HepG2 (cell line): Measurements from ENCODE around the gene ZBTB43.

Experiments used
- GABPB1 ChIP-seq: IDR thresholded peaks from 2 replicates; pipeline ENCODE4 v1.6.1; 2016; ENCODE audit warnings: mild to moderate bottlenecking, missing genetic modification reagents, moderate library complexity, missing compliant biosample characterization
- HNRNPUL1 ChIP-seq: fragments of 200-400 bp; formaldehyde crosslinking; IDR thresholded peaks from 2 replicates; pipeline ENCODE4 v1.6.1; 2017; ENCODE audit warnings: low read depth, mild to moderate bottlenecking, low read length, moderate library complexity
- KDM5B ChIP-seq: sonication (generic); formaldehyde crosslinking; IDR thresholded peaks from 2 replicates; pipeline ENCODE4 v1.4.0; 2020; ENCODE audit warnings: missing genetic modification reagents, mild to moderate bottlenecking, borderline replicate concordance
- RCOR2 ChIP-seq: IDR thresholded peaks from 2 replicates; pipeline ENCODE4 v1.6.1; 2016; ENCODE audit warnings: missing biosample characterization, missing genetic modification reagents
- SUZ12 ChIP-seq: fragments of 150-350 bp; IDR thresholded peaks from 2 replicates; pipeline ENCODE4 v1.6.1; 2014; ENCODE audit warnings: low read depth, low read length
- TCF7L2 ChIP-seq: IDR thresholded peaks from 2 replicates; pipeline ENCODE4 v1.6.1; 2011; ENCODE audit warnings: mild to moderate bottlenecking, low read depth, low read length, moderate library complexity
- YEATS2 ChIP-seq: sonication (generic); formaldehyde crosslinking; IDR thresholded peaks from 2 replicates; pipeline ENCODE4 v1.4.0; 2020; ENCODE audit warnings: missing genetic modification reagents, borderline replicate concordance
- ZMYM4 ChIP-seq: sonication (generic); formaldehyde crosslinking; IDR thresholded peaks from 2 replicates; pipeline ENCODE4 v1.8.1; 2023; ENCODE audit warnings: mild to moderate bottlenecking, missing genetic modification reagents
- TF ChIP-seq, protein P1 (sequence below): sonication (generic); formaldehyde crosslinking; IDR thresholded peaks from 2 replicates; pipeline ENCODE4 v1.5.0; 2020; ENCODE audit warnings: mild to moderate bottlenecking, missing genetic modification reagents, moderate library complexity
- TF ChIP-seq, protein P2 (sequence below): IDR thresholded peaks from 2 replicates; pipeline ENCODE4 v1.6.1; 2012; ENCODE audit warnings: inconsistent platforms
- TF ChIP-seq, protein P3 (sequence below): sonication (generic); formaldehyde crosslinking; IDR thresholded peaks from 2 replicates; pipeline ENCODE4 v1.8.0; 2022; ENCODE audit warnings: mild to moderate bottlenecking, missing genetic modification reagents
- TF ChIP-seq, protein P4 (sequence below): IDR thresholded peaks from 2 replicates; pipeline ENCODE4 v1.6.1; 2016; ENCODE audit warnings: low read depth, control low read depth
- TF ChIP-seq, protein P5 (sequence below): sonication (generic); formaldehyde crosslinking; IDR thresholded peaks from 2 replicates; pipeline ENCODE4 v1.4.0; 2020; ENCODE audit warnings: mild to moderate bottlenecking, missing genetic modification reagents, borderline replicate concordance

DNA sequence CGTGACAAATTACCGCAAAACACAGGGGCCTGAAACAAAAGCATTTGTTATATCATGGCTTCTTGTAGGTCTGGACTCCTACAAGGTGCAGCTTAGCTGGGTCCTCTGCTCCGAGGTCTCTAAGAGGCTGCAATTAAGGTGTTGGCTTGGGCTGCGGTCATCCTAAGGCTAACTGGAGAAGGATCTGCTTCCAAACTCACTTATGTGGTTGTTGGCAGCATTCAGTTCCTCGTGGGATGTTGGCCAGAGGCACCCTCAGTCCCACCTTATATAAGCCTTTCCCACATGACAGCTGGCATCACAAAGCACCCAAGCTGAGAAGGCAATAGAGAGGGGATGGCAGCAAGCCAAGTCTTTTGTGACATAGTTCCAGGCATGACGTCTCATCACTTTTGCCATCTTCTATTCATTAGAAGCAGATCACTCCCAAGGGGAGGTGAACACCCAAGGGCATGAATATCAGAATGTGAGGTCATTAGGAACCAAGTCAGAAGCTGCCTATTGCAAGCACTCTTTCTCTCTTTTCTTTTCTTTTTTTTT, 47.9 kb upstream of the ZBTB43 start:
- no peak for TF ChIP-seq GABPB1 (CRISPR knock-in tag)
- no peak for TF ChIP-seq SUZ12
- no peak for TF ChIP-seq RCOR2 (CRISPR knock-in tag)
- TF ChIP-seq, protein P1, sequence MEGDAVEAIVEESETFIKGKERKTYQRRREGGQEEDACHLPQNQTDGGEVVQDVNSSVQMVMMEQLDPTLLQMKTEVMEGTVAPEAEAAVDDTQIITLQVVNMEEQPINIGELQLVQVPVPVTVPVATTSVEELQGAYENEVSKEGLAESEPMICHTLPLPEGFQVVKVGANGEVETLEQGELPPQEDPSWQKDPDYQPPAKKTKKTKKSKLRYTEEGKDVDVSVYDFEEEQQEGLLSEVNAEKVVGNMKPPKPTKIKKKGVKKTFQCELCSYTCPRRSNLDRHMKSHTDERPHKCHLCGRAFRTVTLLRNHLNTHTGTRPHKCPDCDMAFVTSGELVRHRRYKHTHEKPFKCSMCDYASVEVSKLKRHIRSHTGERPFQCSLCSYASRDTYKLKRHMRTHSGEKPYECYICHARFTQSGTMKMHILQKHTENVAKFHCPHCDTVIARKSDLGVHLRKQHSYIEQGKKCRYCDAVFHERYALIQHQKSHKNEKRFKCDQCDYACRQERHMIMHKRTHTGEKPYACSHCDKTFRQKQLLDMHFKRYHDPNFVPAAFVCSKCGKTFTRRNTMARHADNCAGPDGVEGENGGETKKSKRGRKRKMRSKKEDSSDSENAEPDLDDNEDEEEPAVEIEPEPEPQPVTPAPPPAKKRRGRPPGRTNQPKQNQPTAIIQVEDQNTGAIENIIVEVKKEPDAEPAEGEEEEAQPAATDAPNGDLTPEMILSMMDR, result no peak
- TF ChIP-seq, protein P2, sequence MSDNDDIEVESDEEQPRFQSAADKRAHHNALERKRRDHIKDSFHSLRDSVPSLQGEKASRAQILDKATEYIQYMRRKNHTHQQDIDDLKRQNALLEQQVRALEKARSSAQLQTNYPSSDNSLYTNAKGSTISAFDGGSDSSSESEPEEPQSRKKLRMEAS, result no peak
- TF ChIP-seq YEATS2, result no peak
- TF ChIP-seq, protein P3, sequence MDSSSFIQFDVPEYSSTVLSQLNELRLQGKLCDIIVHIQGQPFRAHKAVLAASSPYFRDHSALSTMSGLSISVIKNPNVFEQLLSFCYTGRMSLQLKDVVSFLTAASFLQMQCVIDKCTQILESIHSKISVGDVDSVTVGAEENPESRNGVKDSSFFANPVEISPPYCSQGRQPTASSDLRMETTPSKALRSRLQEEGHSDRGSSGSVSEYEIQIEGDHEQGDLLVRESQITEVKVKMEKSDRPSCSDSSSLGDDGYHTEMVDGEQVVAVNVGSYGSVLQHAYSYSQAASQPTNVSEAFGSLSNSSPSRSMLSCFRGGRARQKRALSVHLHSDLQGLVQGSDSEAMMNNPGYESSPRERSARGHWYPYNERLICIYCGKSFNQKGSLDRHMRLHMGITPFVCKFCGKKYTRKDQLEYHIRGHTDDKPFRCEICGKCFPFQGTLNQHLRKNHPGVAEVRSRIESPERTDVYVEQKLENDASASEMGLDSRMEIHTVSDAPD (CRISPR knock-in tag), result no peak
- no peak for TF ChIP-seq KDM5B (CRISPR knock-in tag)
- no peak for TF ChIP-seq ZMYM4 (CRISPR knock-in tag)
- TF ChIP-seq TCF7L2, result no peak
- TF ChIP-seq, protein P4, sequence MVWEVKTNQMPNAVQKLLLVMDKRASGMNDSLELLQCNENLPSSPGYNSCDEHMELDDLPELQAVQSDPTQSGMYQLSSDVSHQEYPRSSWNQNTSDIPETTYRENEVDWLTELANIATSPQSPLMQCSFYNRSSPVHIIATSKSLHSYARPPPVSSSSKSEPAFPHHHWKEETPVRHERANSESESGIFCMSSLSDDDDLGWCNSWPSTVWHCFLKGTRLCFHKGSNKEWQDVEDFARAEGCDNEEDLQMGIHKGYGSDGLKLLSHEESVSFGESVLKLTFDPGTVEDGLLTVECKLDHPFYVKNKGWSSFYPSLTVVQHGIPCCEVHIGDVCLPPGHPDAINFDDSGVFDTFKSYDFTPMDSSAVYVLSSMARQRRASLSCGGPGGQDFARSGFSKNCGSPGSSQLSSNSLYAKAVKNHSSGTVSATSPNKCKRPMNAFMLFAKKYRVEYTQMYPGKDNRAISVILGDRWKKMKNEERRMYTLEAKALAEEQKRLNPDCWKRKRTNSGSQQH, result no peak
- no peak for TF ChIP-seq HNRNPUL1
- TF ChIP-seq, protein P5, sequence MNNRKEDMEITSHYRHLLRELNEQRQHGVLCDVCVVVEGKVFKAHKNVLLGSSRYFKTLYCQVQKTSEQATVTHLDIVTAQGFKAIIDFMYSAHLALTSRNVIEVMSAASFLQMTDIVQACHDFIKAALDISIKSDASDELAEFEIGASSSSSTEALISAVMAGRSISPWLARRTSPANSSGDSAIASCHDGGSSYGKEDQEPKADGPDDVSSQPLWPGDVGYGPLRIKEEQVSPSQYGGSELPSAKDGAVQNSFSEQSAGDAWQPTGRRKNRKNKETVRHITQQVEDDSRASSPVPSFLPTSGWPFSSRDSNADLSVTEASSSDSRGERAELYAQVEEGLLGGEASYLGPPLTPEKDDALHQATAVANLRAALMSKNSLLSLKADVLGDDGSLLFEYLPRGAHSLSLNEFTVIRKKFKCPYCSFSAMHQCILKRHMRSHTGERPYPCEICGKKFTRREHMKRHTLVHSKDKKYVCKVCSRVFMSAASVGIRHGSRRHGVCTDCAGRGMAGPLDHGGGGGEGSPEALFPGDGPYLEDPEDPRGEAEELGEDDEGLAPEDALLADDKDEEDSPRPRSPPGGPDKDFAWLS (CRISPR knock-in tag), result no peak
